ENCODE results near the gene NCBP1.

GRCh38 chr9:97593960-97594359 is 39.7 kb upstream of the NCBP1 start:
- no peak for TF ChIP-seq CTCF (conservative IDR thresholded peaks at IDR 0.05 in 1 of 2, IDR thresholded peaks at IDR 0.05 in 1 of 2; ENCODE audit: low read depth in 1 of 2, low read length in 2 of 2)
- no peak for TF ChIP-seq EZH2 (IDR thresholded peaks at IDR 0.05; ENCODE audit: low read length, missing control alignments)
